Measurements from ENCODE around the gene RNF14.
"Not testable (repeated sequence)": the region's sequence is repeated elsewhere in the genome, so short reads cannot be mapped to it uniquely, and the experiment has no call there.

RNF14 gene

GRCh38 chr5:141968914-141969608, at the start of gene RNF14:
TSS of gene RNF14 (plus strand) at chr5:141969105. CDS start at chr5:141973589, 4,484 bp downstream.
- peak; percentile 84 to 88 (median 85) for DNase-seq

- DNase-seq, result no peak
These were observed 49.4 kb upstream of the RNF14 start for GRCh38 chr5:141919218-141920119.

GRCh38 chr5:141920771-141921170, 48.1 kb upstream of the RNF14 start:
- no peak for DNase-seq

- DNase-seq, result not testable (repeated sequence)
These were observed 46.0 kb upstream of the RNF14 start for GRCh38 chr5:141922827-141923447.

- peak; percentile 72 to 92 (median 83) for DNase-seq
These were observed 45.2 kb upstream of the RNF14 start, which contains the start of gene DELE1 for GRCh38 chr5:141923448-141924313. TSS of gene DELE1 (plus strand) at chr5:141923871. CDS start at chr5:141923942, 71 bp downstream.

- DNase-seq, result no peak
These were observed 42.5 kb upstream of the RNF14 start for GRCh38 chr5:141926434-141926833.

- no peak for DNase-seq
These were observed 40.9 kb upstream of the RNF14 start for GRCh38 chr5:141928051-141928450.

GRCh38 chr5:141929398-141930058, 39.4 kb upstream of the RNF14 start:
- no peak for DNase-seq

- no peak for DNase-seq
These were observed 37.2 kb upstream of the RNF14 start for GRCh38 chr5:141931694-141932093.

- no peak for DNase-seq
These were observed 35.8 kb upstream of the RNF14 start for GRCh38 chr5:141933151-141933550.

GRCh38 chr5:141934099-141934844, 34.6 kb upstream of the RNF14 start:
- DNase-seq, result no peak

GRCh38 chr5:141935538-141935937, 33.4 kb upstream of the RNF14 start:
- no peak for DNase-seq

GRCh38 chr5:141940695-141941271, 28.1 kb upstream of the RNF14 start:
- no peak for DNase-seq

GRCh38 chr5:141941307-141941706, 27.6 kb upstream of the RNF14 start:
- no peak for DNase-seq

GRCh38 chr5:141941779-141942178, 27.1 kb upstream of the RNF14 start:
- no peak for DNase-seq

GRCh38 chr5:141942185-141942857, 26.6 kb upstream of the RNF14 start:
- no peak for DNase-seq

- no peak for DNase-seq
These were observed 24.8 kb upstream of the RNF14 start for GRCh38 chr5:141944076-141944475.

GRCh38 chr5:141945511-141946051, 23.3 kb upstream of the RNF14 start:
- no peak for DNase-seq

- DNase-seq, result no peak
These were observed 21.6 kb upstream of the RNF14 start for GRCh38 chr5:141947316-141947715.

GRCh38 chr5:141948812-141949211, 20.1 kb upstream of the RNF14 start:
- no peak for DNase-seq

All from activated CD4-positive, CD25-positive, alpha-beta regulatory T cell (primary cell).